GM10847 (cell line): ENCODE measurements around the gene RAP1GDS1.

Experiments used
- POLR2A ChIP-seq: IDR thresholded peaks from 2 replicates; pipeline ENCODE4 v1.6.1; 2011; ENCODE audit not compliant: insufficient read length; ENCODE audit errors: extremely low read depth

Gene RAP1GDS1

DNA sequence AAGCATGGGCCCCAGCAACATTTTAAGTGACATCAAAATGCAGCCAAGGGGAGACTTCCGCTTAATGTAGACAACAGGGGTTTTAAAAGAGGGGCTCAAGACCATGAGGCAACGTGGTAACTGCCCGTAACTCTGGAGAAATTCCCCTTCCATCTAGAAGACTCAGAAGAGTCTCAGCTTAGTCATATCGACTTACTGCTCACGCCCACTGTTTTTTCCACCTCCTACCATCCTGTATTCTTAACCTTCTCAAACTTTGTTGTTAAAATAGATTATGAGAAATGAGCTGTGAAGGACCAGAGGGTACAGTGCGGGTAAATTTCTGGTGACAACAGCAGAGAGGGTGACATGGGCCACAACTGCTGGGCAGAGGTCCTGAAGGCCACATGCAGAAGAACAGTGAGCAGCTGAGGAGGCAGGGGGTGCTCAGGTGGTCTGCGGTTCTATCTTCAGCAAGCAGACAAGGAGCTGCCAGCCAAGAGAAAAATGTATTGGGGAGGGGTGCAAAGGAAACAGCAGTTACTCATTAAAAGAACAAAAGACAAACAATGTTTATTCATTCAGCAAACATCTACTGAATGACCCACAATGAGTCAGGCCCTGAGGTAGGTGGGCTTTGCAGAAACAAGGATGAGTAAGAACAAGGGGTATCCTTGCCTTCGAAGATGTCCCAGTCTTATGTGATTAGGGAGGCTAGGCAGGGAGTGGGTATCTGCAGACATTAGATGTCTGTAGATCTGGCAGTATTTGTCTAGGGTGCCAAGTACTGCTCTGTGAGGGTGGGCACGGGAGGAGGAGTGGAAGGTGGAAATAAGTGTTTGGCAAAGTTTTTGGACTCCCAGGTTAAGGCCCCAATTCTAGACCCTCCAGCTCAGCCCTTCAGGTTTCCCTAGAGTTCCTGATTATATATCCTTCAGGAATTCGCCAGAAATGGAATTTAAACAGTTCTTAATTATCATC lies 221.9 kb downstream of the RAP1GDS1 start:
- no peak for TF ChIP-seq POLR2A

DNA sequence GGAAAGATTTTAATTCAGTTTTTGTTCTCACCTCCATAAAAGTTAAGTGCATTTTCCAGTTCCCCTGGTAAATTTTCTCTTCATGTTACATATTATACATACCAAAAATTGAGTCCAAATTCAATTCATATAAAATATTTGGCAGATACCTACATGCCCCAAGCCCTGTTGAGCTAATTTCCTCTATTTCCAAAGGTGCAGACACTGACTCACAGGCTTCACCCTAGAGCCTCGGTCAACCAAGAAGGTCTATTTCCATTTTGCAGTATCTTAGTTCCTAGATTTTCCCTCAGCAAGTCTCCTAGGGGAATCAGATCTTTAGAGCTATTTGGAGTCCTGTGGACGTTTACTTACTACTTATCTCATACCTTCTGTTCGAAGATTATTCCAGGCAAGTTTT lies 222.8 kb downstream of the RAP1GDS1 start:
- no peak for TF ChIP-seq POLR2A

DNA sequence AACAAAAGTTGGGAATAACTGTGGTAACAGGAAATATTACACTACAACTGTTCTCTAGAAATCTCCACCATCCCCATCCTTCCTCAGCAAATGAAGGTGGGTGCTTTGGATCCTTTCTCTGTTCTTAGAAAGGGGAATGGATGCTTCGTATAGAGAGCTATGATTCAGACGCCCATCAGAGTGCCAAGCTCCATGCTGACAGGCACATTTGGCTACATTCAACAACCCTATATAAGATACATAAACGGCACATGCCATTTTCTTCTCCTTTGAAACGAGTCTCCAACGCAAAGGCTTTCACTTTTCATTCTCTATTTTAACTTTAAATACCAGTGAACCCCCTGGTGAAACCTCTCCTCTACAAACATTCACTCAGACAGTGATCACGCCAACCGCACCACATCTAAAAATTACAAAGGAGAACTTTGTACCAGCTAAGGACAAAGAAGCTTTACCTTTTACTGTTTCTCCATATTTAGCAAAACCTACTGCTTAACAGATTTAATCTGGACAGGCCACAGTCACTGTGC lies 224.7 kb downstream of the RAP1GDS1 start:
- TF ChIP-seq POLR2A = no peak

DNA sequence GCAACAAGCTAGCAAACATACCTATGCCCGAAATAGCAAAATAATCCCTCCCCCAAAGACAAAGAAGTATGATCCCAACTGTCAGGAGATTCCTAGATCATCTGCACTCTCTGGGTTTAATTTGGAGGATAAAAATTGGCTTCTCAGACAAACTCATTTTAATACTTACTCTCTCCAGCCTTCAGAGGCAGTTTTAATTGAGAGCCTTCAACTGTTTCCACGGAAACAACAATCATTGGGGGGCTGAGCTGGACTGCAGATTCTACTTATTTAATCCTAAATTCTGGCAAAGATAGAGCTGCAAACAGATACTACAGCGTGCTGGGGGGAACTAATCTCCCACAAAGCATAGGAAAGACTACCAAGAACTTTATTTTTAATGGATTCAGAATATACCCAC lies 229.1 kb downstream of the RAP1GDS1 start:
- TF ChIP-seq POLR2A = no peak

DNA sequence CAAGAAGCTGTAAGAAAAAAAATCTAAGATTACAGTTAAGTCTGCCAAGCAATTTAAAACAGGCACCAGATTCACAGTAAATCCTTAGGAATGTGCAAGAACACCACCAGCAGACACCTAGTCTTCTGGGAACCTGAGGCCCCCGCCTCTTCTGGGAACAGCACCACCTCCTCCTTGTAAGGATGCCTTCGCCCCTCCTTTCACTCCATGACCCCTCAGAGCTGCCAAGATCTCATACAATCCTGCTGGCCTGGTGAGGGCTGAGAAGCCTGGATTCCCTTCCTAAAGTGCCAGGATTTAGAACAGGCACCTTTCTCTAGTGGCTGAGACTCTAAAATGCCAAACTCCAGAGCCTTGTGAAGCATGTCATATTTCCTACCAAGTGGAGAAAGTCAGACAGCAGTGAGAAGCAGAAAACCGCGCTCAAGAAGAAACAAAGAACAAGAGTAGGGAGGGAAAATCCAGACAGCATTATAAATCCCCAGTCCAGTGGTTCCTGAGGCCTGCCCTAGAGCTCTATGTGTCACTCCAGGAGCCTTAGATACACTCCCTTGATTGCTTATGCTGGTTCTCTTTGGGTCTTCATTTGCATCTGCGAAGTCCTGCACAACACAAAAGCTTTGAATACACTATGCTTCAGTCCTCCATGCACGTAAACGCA lies 230.8 kb downstream of the RAP1GDS1 start:
- TF ChIP-seq POLR2A = no peak

DNA sequence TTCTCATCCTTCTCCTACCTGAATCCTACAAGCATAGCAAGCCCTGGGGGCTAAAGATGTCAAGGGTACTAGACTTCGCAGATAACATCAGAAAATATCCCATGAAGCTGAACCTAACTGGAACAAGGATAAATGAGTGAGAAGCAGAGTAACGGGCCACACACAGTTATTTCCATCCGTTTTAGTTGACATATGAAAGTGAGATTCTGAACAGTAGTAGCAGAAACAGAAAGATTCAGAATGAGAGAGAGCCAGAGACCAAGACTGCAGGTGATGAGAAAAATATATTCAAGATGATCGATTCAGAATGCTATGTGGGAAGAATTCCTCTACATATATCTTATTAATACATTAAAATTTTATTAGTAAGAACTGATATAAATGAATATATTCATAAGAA lies 232.1 kb downstream of the RAP1GDS1 start:
- no peak for TF ChIP-seq POLR2A
